Measurements from ENCODE around the gene ST14. TPM values are rescaled to one million over a fixed set of nuclear protein-coding genes. Genes with fewer than 3 reads are reported as not detected.

Gene ST14
- total RNA-seq, 2 donors from 2014 or later = 17.5 to 21.7 TPM

DNA sequence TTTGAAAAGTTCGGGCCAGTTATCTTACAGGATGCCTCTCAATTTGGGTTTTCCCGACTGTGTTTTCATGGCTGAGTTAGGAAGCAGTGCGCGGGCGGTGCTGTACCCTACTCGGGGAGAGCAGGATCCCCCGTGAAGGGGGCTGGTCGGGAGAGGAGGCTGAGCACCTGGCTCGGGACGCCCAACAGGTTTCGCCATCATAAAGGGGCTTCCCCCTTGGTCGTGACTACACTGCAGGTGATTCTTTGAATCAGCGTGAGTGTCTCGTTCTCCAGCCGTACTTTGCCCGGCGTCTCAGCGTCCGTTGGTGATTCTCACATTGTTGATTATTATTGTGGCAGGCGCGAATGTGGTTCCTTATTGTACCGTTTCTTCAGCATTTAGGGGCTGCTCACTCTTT lies 46.6 kb downstream of the ST14 start:
- Mint-ChIP-seq H3K4me3 (no peak overlapping the region), H3K27ac (no peak overlapping the region), H3K27me3 (ENCODE audit: insufficient read depth) (no peaks in the 10 kb centered on the region), H3K4me1 (no peaks in the 10 kb centered on the region), H3K36me3 (ENCODE audit: low read depth) (peaks cover 32% of the 10 kb centered on the region), H3K9me3 (peaks cover 12% of the 10 kb centered on the region)
- 91 to 92% methylated on average over 17 to 22 of the region's 22 CpGs for WGBS, 2 experiments (ENCODE audit: insufficient coverage in 1 of 2, insufficient read length in 1 of 2)
- no peak overlapping the region for H3K27ac ChIP-seq (ENCODE audit: low read depth, low read length)
- H3K9ac ChIP-seq (ENCODE audit: extremely low read depth, low read length, poor library complexity, severe bottlenecking) = no peak overlapping the region
- DNase-seq = no peak
- H3K4me3 ChIP-seq (ENCODE audit: low read length) = no peak overlapping the region
- no peaks in the 10 kb centered on the region for H3K36me3 ChIP-seq (ENCODE audit: control insufficient read depth, insufficient read depth, low read length)
- no peaks in the 10 kb centered on the region for H3K27me3 ChIP-seq (ENCODE audit: control insufficient read depth, insufficient read depth, low read length, poor library complexity, severe bottlenecking)
- TF ChIP-seq, protein P1, sequence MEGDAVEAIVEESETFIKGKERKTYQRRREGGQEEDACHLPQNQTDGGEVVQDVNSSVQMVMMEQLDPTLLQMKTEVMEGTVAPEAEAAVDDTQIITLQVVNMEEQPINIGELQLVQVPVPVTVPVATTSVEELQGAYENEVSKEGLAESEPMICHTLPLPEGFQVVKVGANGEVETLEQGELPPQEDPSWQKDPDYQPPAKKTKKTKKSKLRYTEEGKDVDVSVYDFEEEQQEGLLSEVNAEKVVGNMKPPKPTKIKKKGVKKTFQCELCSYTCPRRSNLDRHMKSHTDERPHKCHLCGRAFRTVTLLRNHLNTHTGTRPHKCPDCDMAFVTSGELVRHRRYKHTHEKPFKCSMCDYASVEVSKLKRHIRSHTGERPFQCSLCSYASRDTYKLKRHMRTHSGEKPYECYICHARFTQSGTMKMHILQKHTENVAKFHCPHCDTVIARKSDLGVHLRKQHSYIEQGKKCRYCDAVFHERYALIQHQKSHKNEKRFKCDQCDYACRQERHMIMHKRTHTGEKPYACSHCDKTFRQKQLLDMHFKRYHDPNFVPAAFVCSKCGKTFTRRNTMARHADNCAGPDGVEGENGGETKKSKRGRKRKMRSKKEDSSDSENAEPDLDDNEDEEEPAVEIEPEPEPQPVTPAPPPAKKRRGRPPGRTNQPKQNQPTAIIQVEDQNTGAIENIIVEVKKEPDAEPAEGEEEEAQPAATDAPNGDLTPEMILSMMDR (conservative IDR thresholded peaks at IDR 0.05) = no peak
- no peaks in the 10 kb centered on the region for H3K4me1 ChIP-seq (ENCODE audit: control insufficient read depth, insufficient read depth, low read length)
- H3K9me3 ChIP-seq (ENCODE audit: control insufficient read depth, low read length) = no peaks in the 10 kb centered on the region

DNA sequence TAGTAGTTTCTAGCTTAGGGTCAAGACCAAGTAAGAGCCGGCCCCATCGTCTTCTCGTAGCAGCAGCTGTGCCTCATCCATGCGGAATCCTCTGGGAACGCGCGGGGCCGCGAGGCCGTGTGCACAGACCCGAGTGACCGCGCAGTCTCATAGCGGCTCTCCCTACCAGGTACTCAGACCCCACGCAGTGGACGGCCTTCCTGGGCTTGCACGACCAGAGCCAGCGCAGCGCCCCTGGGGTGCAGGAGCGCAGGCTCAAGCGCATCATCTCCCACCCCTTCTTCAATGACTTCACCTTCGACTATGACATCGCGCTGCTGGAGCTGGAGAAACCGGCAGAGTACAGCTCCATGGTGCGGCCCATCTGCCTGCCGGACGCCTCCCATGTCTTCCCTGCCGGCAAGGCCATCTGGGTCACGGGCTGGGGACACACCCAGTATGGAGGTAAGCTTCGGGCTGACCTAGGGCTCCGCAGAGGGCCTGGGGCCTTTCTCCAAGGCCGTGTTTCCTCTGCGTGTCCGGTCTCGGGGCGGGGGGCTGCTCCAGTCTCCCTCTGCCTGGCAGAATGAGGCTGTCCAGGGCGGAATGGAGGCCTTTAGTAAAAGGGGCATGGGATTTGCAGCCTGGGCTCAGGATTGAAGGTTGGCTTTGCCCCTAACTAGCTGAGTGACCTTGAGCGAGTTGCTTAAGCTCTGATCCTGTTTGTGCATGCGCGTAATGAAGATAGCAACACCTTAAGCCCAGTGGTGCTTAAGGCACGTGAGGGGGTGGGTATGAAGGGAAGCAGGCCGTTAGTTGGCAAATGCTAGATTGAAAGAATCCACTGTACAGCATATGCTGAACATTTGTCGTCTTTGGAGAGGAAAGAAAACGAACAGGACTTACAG lies 48.9 kb downstream of the ST14 start:
- H3K27ac Mint-ChIP-seq = no peak overlapping the region
- no peaks in the 10 kb centered on the region for H3K4me1 ChIP-seq (ENCODE audit: control insufficient read depth, insufficient read depth, low read length)
- no peak overlapping the region for H3K9ac ChIP-seq (ENCODE audit: extremely low read depth, low read length, poor library complexity, severe bottlenecking)
- TF ChIP-seq, protein P1 (conservative IDR thresholded peaks at IDR 0.05) = no peak
- no peak overlapping the region for H3K27ac ChIP-seq (ENCODE audit: low read depth, low read length)
- no peaks in the 10 kb centered on the region for H3K27me3 ChIP-seq (ENCODE audit: control insufficient read depth, insufficient read depth, low read length, poor library complexity, severe bottlenecking)
- H3K9me3 ChIP-seq (ENCODE audit: control insufficient read depth, low read length) = no peaks in the 10 kb centered on the region
- WGBS, 2 experiments (ENCODE audit: insufficient coverage in 1 of 2, insufficient read length in 1 of 2) = 91 to 94% methylated on average over 30 to 45 of the region's 45 CpGs
- no peaks in the 10 kb centered on the region for H3K27me3 Mint-ChIP-seq (ENCODE audit: insufficient read depth)
- no peak overlapping the region for H3K4me3 ChIP-seq (ENCODE audit: low read length)
- H3K9me3 Mint-ChIP-seq = no peaks in the 10 kb centered on the region
- H3K4me1 Mint-ChIP-seq = no peaks in the 10 kb centered on the region
- peak; percentile 42 for DNase-seq
- peaks cover 12% of the 10 kb centered on the region for H3K36me3 Mint-ChIP-seq (ENCODE audit: low read depth)
- no peaks in the 10 kb centered on the region for H3K36me3 ChIP-seq (ENCODE audit: control insufficient read depth, insufficient read depth, low read length)
- H3K4me3 Mint-ChIP-seq = no peak overlapping the region

DNA sequence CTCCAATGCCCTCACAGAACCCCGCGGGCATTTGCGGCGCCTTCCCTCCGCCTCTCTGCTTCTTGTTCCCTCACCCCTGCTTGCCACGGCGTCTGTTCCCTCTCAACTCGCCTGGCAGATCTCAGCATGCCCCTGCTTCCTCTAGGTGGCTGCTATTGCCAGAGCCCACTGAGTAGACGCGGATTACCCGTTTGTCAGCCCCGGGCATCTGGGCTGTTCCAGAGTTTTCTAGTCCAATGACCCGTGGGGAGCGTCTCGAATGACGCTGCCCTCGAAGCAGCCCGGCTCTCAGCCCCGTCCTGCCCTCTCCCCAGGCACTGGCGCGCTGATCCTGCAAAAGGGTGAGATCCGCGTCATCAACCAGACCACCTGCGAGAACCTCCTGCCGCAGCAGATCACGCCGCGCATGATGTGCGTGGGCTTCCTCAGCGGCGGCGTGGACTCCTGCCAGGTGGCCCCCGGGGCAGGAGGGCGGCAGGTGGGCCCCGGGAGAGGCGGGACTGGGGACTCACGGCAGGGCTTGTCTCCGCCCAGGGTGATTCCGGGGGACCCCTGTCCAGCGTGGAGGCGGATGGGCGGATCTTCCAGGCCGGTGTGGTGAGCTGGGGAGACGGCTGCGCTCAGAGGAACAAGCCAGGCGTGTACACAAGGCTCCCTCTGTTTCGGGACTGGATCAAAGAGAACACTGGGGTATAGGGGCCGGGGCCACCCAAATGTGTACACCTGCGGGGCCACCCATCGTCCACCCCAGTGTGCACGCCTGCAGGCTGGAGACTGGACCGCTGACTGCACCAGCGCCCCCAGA lies 49.7 kb downstream of the ST14 start:
- H3K27ac Mint-ChIP-seq = no peak overlapping the region
- TF ChIP-seq, protein P1 (conservative IDR thresholded peaks at IDR 0.05) = no peak
- H3K36me3 ChIP-seq (ENCODE audit: control insufficient read depth, insufficient read depth, low read length) = no peaks in the 10 kb centered on the region
- H3K9me3 Mint-ChIP-seq = no peaks in the 10 kb centered on the region
- no peaks in the 10 kb centered on the region for H3K27me3 Mint-ChIP-seq (ENCODE audit: insufficient read depth)
- no peaks in the 10 kb centered on the region for H3K4me1 Mint-ChIP-seq
- H3K27ac ChIP-seq (ENCODE audit: low read depth, low read length) = no peak overlapping the region
- H3K9me3 ChIP-seq (ENCODE audit: control insufficient read depth, low read length) = no peaks in the 10 kb centered on the region
- H3K4me1 ChIP-seq (ENCODE audit: control insufficient read depth, insufficient read depth, low read length) = no peaks in the 10 kb centered on the region
- peaks cover 11% of the 10 kb centered on the region for H3K36me3 Mint-ChIP-seq (ENCODE audit: low read depth)
- H3K4me3 ChIP-seq (ENCODE audit: low read length) = no peak overlapping the region
- peak; percentile 39 for DNase-seq
- WGBS, 2 experiments (ENCODE audit: insufficient coverage in 1 of 2, insufficient read length in 1 of 2) = 95 to 96% methylated on average over 41 to 53 of the region's 53 CpGs
- no peak overlapping the region for H3K4me3 Mint-ChIP-seq
- no peaks in the 10 kb centered on the region for H3K27me3 ChIP-seq (ENCODE audit: control insufficient read depth, insufficient read depth, low read length, poor library complexity, severe bottlenecking)
- H3K9ac ChIP-seq (ENCODE audit: extremely low read depth, low read length, poor library complexity, severe bottlenecking) = no peak overlapping the region
